Measurements from ENCODE around the gene METTL22.

GRCh38 chr16:8647721-8648318 lies 26.3 kb downstream of the METTL22 start:
- TF ChIP-seq ZNF217 (IDR thresholded peaks at IDR 0.05) = no peak
- no peak for TF ChIP-seq YY1 (IDR thresholded peaks at IDR 0.05; ENCODE audit: low read depth, low read length)
- TF ChIP-seq CTCF (IDR thresholded peaks at IDR 0.05 in 2 of 3, conservative IDR thresholded peaks at IDR 0.05 in 1 of 3; ENCODE audit: control insufficient read depth in 2 of 3, extremely low read depth in 1 of 3, insufficient read depth in 1 of 3, low read depth in 3 of 3, low read length in 3 of 3) = no peak
- no peak for TF ChIP-seq SP1 (IDR thresholded peaks at IDR 0.05; ENCODE audit: low read depth, low read length)
- TF ChIP-seq ZNF274 (IDR thresholded peaks at IDR 0.05; ENCODE audit: insufficient read depth, insufficient read length) = no peak
- no peak for TF ChIP-seq SUZ12 (IDR thresholded peaks at IDR 0.05; ENCODE audit: unreplicated experiment)
- no peak for TF ChIP-seq ELK1 (IDR thresholded peaks at IDR 0.05; ENCODE audit: low read depth, low read length)
- TF ChIP-seq PAX5 (IDR thresholded peaks at IDR 0.05; ENCODE audit: borderline replicate concordance, low read depth, low read length) = no peak
- no peak for TF ChIP-seq USF2 (IDR thresholded peaks at IDR 0.05; ENCODE audit: borderline replicate concordance, low read depth, low read length)
- no peak for TF ChIP-seq POLR2AphosphoS5 (IDR thresholded peaks at IDR 0.05; ENCODE audit: low read length)

All from GM12878 (cell line).